Loucy (cell line): ENCODE results near the gene OR7G1.

ENCODE experiments used
- H2AFZ ChIP-seq: fragments of 200-600 bp; sonication (generic); 2 replicates; pipeline ENCODE4 v1.6.0; 2016; ENCODE audit warnings: antibody characterized with exemption, mild to moderate bottlenecking, low read length, moderate library complexity
- H3F3A ChIP-seq: fragments of 200-600 bp; 2 replicates; pipeline ENCODE4 v1.6.0; 2016; ENCODE audit warnings: antibody characterized with exemption, low read depth, mild to moderate bottlenecking
- H3K27me3 ChIP-seq: fragments of 200-600 bp; sonication (generic); 2 replicates; pipeline ENCODE4 v1.6.1; 2014; ENCODE audit warnings: low read length, mild to moderate bottlenecking; ENCODE audit not compliant: insufficient read depth, poor library complexity, severe bottlenecking
- H3K36me3 ChIP-seq: fragments of 200-600 bp; sonication (generic); 2 replicates; pipeline ENCODE4 v1.6.1; 2016; ENCODE audit warnings: low read length; ENCODE audit not compliant: insufficient read depth
- H3K4me1 ChIP-seq: fragments of 200-600 bp; sonication (generic); 2 replicates; pipeline ENCODE4 v1.5.1; 2014; ENCODE audit warnings: low read length, mild to moderate bottlenecking; ENCODE audit not compliant: insufficient read depth, poor library complexity, severe bottlenecking
- H3K4me2 ChIP-seq: fragments of 200-600 bp; sonication (generic); 2 replicates; pipeline ENCODE4 v1.6.0; 2014; ENCODE audit warnings: antibody characterized with exemption, low read length, low read depth, mild to moderate bottlenecking; ENCODE audit not compliant: poor library complexity, severe bottlenecking
- H3K4me3 ChIP-seq: fragments of 200-600 bp; sonication (generic); 2 replicates; pipeline ENCODE4 v1.5.1; 2014; ENCODE audit warnings: low read length, mild to moderate bottlenecking, mixed read lengths; ENCODE audit not compliant: poor library complexity, severe bottlenecking
- H3K79me2 ChIP-seq: fragments of 200-600 bp; sonication (generic); 2 replicates; pipeline ENCODE4 v1.6.1; 2014; ENCODE audit warnings: low read length; ENCODE audit not compliant: insufficient read depth
- H3K9ac ChIP-seq: fragments of 200-600 bp; sonication (generic); 2 replicates; pipeline ENCODE4 v1.6.0; 2014; ENCODE audit warnings: mild to moderate bottlenecking, low read depth, low read length, moderate library complexity; ENCODE audit not compliant: poor library complexity, severe bottlenecking
- H3K9me2 ChIP-seq: fragments of 200-600 bp; sonication (generic); replicated peaks from 2 replicates; pipeline ENCODE4 v1.6.1; 2016; ENCODE audit warnings: low read depth, low read length, mixed read lengths
- H3K9me3 ChIP-seq: fragments of 200-600 bp; sonication (generic); 2 replicates; pipeline ENCODE4 v1.6.1; 2014; ENCODE audit warnings: mild to moderate bottlenecking, antibody characterized with exemption, low read length, low read depth; ENCODE audit not compliant: insufficient read depth
- H4K20me1 ChIP-seq: fragments of 200-600 bp; sonication (generic); 2 replicates; pipeline ENCODE4 v1.6.0; 2014; ENCODE audit warnings: antibody characterized with exemption, low read length, mild to moderate bottlenecking; ENCODE audit not compliant: insufficient read depth, poor library complexity, severe bottlenecking
- CTCF ChIP-seq: fragments of 200-600 bp; sonication (generic); conservative IDR thresholded peaks from 2 replicates; pipeline ENCODE4 v1.5.1; 2014; ENCODE audit warnings: mild to moderate bottlenecking, antibody characterized with exemption, low read length
- EZH2phosphoT487 ChIP-seq: fragments of 200-600 bp; IDR thresholded peaks from 2 replicates; pipeline ENCODE4 v1.6.1; 2018; ENCODE audit warnings: antibody characterized with exemption, mild to moderate bottlenecking, moderate library complexity, borderline replicate concordance

OR7G1 gene

GRCh38 chr19:9140159-9140874 lies 24.8 kb upstream of the OR7G1 start, which contains the start of gene ZNF317:
TSS of gene ZNF317 (plus strand) at chr19:9140397. CDS start at chr19:9156017, 15,620 bp downstream.
- TF ChIP-seq CTCF (no peak), EZH2phosphoT487 (no peak)
- peaks cover 8% of the 10 kb centered on the region; the same call in 1 of the 2 replicates for H3K9me3 ChIP-seq

GRCh38 chr19:9139609-9140158 lies 24.1 kb upstream of the OR7G1 start:
- Histone ChIP-seq H3K36me3 (no peaks in the 10 kb centered on the region), H2AFZ (peak overlapping the region; percentile 100), H3K9ac (peak overlapping the region; percentile 92), H3K9me2 (no peaks in the 10 kb centered on the region), H4K20me1 (peaks cover 26% of the 10 kb centered on the region), H3K4me1 (peaks cover 29% of the 10 kb centered on the region), H3K27me3 (no peaks in the 10 kb centered on the region), H3K4me2 (peak overlapping the region; percentile 95), H3K4me3 (peak overlapping the region; percentile 93), H3K9me3 (peaks cover 2% of the 10 kb centered on the region; the same call in 1 of the 2 replicates), H3K79me2 (peaks cover 45% of the 10 kb centered on the region), H3F3A (no peaks in the 10 kb centered on the region)
- TF ChIP-seq CTCF = no peak
- no peak for TF ChIP-seq EZH2phosphoT487

More at GRCh38 chr19:9140159-9140874, 24.8 kb upstream of the OR7G1 start, which contains the start of gene ZNF317:
- H3K4me3 ChIP-seq = peak within 1 kb of the TSS; percentile 93
- H2AFZ ChIP-seq = peak within 1 kb of the TSS; percentile 100
- no peaks in the 10 kb centered on the region for H3F3A ChIP-seq
- H3K9me2 ChIP-seq = no peaks in the 10 kb centered on the region
- peak within 1 kb of the TSS; percentile 92 for H3K9ac ChIP-seq
- peaks cover 51% of the 10 kb centered on the region for H3K79me2 ChIP-seq
- peaks cover 29% of the 10 kb centered on the region for H3K4me1 ChIP-seq
- peaks cover 29% of the 10 kb centered on the region for H4K20me1 ChIP-seq
- peak within 1 kb of the TSS; percentile 95 for H3K4me2 ChIP-seq
- no peaks in the 10 kb centered on the region for H3K36me3 ChIP-seq
- H3K27me3 ChIP-seq = no peaks in the 10 kb centered on the region

GRCh38 chr19:9132422-9132821 lies 16.9 kb upstream of the OR7G1 start:
- Histone ChIP-seq H3K9ac (no peak overlapping the region), H4K20me1 (no peaks in the 10 kb centered on the region), H3K4me1 (peaks cover 4% of the 10 kb centered on the region), H3K79me2 (no peaks in the 10 kb centered on the region), H3K4me2 (no peak overlapping the region), H3F3A (no peaks in the 10 kb centered on the region), H3K36me3 (no peaks in the 10 kb centered on the region), H3K9me2 (no peaks in the 10 kb centered on the region), H3K27me3 (no peaks in the 10 kb centered on the region), H3K4me3 (no peak overlapping the region), H2AFZ (no peak overlapping the region), H3K9me3 (no peaks in the 10 kb centered on the region)
- TF ChIP-seq CTCF = no peak
